PC-9 (cell line): ENCODE measurements around the gene MGRN1. TPM values are rescaled to one million over a fixed set of nuclear protein-coding genes. Genes with fewer than 3 reads are reported as not detected.

Experiments
- BruUV-seq: library from RNA; stranded (reverse); fragments of 400-500 nt; replicated peaks from 2 replicates; lab custom pipeline; 2021; lab: Mats Ljungman, UMichigan
- CTCF ChIA-PET: fragments of 300-600 bp; sonication (Branson Sonifier 250); formaldehyde crosslinking; loops from one replicate; lab custom pipeline; 2022; ENCODE audit warnings: antibody characterized with exemption; lab: Charles Lee
- POLR2A ChIA-PET: fragments of 300-600 bp; sonication (Branson Sonifier 250); formaldehyde crosslinking; loops from one replicate; lab custom pipeline; 2022; ENCODE audit warnings: antibody characterized with exemption; ENCODE audit not compliant: unreplicated experiment; lab: Charles Lee
- DNase-seq, 2 experiments: peaks; one replicate each; pipeline versions ENCODE4 v3.0.0 to v3.0.0-alpha.2; 2015 to 2022; ENCODE audit warnings: mixed read lengths in 1 of 2
- H2AFZ ChIP-seq: fragments of 200-600 bp; sonication (generic); 2 replicates; pipeline ENCODE4 v1.8.1; 2017; ENCODE audit warnings: antibody characterized with exemption
- H3F3A ChIP-seq: fragments of 200-600 bp; sonication (generic); 2 replicates; pipeline ENCODE4 v1.8.1; 2017; ENCODE audit warnings: antibody characterized with exemption, mild to moderate bottlenecking, low read depth; ENCODE audit not compliant: insufficient read depth
- H3K27ac ChIP-seq: fragments of 200-600 bp; sonication (generic); 2 replicates; pipeline ENCODE4 v1.6.1; 2016; ENCODE audit warnings: mixed run types
- H3K27me3 ChIP-seq: fragments of 200-600 bp; sonication (generic); 2 replicates; pipeline ENCODE4 v1.6.1; 2016; ENCODE audit warnings: low read depth, mixed run types; ENCODE audit not compliant: insufficient read depth
- H3K36me3 ChIP-seq: fragments of 200-600 bp; sonication (generic); 2 replicates; pipeline ENCODE4 v1.6.1; 2016; ENCODE audit warnings: low read depth, mixed run types
- H3K4me1 ChIP-seq: fragments of 200-600 bp; sonication (generic); replicated peaks from 2 replicates; pipeline ENCODE4 v1.6.1; 2016; ENCODE audit warnings: mixed run types; ENCODE audit not compliant: insufficient read depth
- H3K4me2 ChIP-seq: fragments of 200-600 bp; sonication (generic); 2 replicates; pipeline ENCODE4 v1.6.1; 2017; ENCODE audit warnings: mixed run types
- H3K4me3 ChIP-seq: fragments of 200-600 bp; sonication (generic); 2 replicates; pipeline ENCODE4 v1.6.1; 2016; ENCODE audit warnings: mixed run types
- H3K79me2 ChIP-seq: fragments of 200-600 bp; sonication (generic); 2 replicates; pipeline ENCODE4 v1.6.1; 2017; ENCODE audit warnings: low read depth, mixed run types
- H3K9me2 ChIP-seq: fragments of 200-600 bp; sonication (generic); 2 replicates; pipeline ENCODE4 v1.8.1; 2017; ENCODE audit warnings: mild to moderate bottlenecking; ENCODE audit not compliant: insufficient read depth
- H3K9me3 ChIP-seq: fragments of 200-600 bp; sonication (generic); 2 replicates; pipeline ENCODE4 v1.8.1; 2016; ENCODE audit warnings: low read depth; ENCODE audit not compliant: insufficient read depth
- H4K20me1 ChIP-seq: fragments of 200-600 bp; sonication (generic); 2 replicates; pipeline ENCODE4 v1.8.1; 2017; ENCODE audit not compliant: insufficient read depth
- EZH2 ChIP-seq: fragments of 200-600 bp; sonication (generic); IDR thresholded peaks from 2 replicates; pipeline ENCODE4 v1.8.0; 2017; ENCODE audit warnings: antibody characterized with exemption, low read depth
- intact Hi-C: fragments of 100-400 bp; cut with micrococcal nuclease; formaldehyde crosslinking; loops from one replicate; pipeline ENCODE4 v1.10.0; 2022; ENCODE audit not compliant: unreplicated experiment
- total RNA-seq: library from RNA; stranded (reverse); gene quantifications from 2 replicates; pipeline ENCODE4 v1.2.3, GENCODE V29; 2021
- TF ChIP-seq, protein P1 (sequence below): fragments of 200-600 bp; sonication (generic); conservative IDR thresholded peaks from 2 replicates; pipeline ENCODE4 v1.6.1; 2017; ENCODE audit warnings: mixed run types, antibody characterized with exemption, mild to moderate bottlenecking, moderate library complexity

Gene MGRN1
- total RNA-seq, 1 experiment from 2014 or later, result 70.4 TPM

GRCh38 chr16:4682616-4683254, 58.1 kb downstream of the MGRN1 start:
- H3K36me3 ChIP-seq, result no peaks in the 10 kb centered on the region; the same call in 1 of the 2 replicates
- no peak overlapping the region for H3K27ac ChIP-seq
- ChIA-PET CTCF (interaction anchor here (0.5 to 1.1 kb wide), 3 partner anchors 58 to 273 kb away, joined by 3 read pairs; partner anchors contain the start of gene MGRN1), POLR2A (interaction anchor here (0.7 kb wide), 1 partner anchor 183 kb away, joined by 4 read pairs; no protein-coding TSS in a partner anchor)
- BruUV-seq, result no TSS peak
- peaks cover 53% of the 10 kb centered on the region for H3F3A ChIP-seq
- no peak overlapping the region for H3K4me3 ChIP-seq
- TF ChIP-seq, protein P1, sequence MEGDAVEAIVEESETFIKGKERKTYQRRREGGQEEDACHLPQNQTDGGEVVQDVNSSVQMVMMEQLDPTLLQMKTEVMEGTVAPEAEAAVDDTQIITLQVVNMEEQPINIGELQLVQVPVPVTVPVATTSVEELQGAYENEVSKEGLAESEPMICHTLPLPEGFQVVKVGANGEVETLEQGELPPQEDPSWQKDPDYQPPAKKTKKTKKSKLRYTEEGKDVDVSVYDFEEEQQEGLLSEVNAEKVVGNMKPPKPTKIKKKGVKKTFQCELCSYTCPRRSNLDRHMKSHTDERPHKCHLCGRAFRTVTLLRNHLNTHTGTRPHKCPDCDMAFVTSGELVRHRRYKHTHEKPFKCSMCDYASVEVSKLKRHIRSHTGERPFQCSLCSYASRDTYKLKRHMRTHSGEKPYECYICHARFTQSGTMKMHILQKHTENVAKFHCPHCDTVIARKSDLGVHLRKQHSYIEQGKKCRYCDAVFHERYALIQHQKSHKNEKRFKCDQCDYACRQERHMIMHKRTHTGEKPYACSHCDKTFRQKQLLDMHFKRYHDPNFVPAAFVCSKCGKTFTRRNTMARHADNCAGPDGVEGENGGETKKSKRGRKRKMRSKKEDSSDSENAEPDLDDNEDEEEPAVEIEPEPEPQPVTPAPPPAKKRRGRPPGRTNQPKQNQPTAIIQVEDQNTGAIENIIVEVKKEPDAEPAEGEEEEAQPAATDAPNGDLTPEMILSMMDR, result peak; percentile 64
- no peak for TF ChIP-seq EZH2
- peak; percentile 57 to 71 for DNase-seq
- peak overlapping the region; percentile 8 for H3K4me2 ChIP-seq
- no peaks in the 10 kb centered on the region for H3K27me3 ChIP-seq
- H3K79me2 ChIP-seq, result no peaks in the 10 kb centered on the region
- no peaks in the 10 kb centered on the region for H3K9me3 ChIP-seq
- no peaks in the 10 kb centered on the region for H4K20me1 ChIP-seq
- H3K9me2 ChIP-seq, result no peaks in the 10 kb centered on the region
- H3K4me1 ChIP-seq, result peaks cover 65% of the 10 kb centered on the region
- intact Hi-C loops, result loop anchor here (10.0 kb wide), 1 partner anchor 412 kb away; the partner anchor contains the start of gene EEF2KMT
- no peak overlapping the region for H2AFZ ChIP-seq

DNA sequence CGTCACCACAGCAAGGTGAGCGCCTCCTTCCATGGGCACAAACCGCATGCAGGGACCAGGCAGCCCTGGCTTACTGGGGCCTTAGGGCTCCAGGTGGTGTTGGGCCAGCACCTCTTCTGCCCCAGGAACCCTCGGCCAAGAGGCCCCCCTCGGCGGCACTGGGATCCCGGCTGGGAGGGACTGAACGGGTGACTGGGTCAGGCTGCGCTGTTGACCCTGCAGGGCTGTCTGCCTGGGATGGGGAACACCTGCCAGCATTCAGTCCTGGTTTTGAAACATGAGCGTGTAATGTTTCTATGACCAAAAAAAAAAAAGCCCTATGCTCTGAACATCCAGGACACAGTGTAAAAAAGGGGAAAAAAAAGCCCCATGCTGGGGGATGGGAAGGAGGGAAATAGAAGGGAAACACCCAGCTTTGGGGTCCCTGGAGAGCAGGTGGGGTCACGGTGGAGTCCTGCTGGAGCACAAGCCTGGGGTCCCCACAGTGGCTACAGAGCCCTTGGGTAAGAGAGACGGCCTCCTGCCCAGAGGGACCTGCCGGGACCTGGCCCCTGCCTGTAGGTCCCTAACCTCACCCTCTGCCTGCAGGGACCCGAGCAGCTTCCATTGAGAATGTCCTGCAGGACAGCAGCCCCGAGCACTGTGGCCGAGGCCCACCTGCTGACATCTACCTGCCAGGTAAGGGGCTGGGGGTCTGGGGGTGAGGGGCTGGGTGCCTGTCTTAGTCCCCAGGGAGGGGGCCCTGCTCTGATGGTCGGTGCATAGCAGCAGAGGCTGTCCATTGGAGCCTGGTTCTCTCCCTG, 58.8 kb downstream of the MGRN1 start:
- H3K27ac ChIP-seq, result no peak overlapping the region
- peaks cover 47% of the 10 kb centered on the region for H3F3A ChIP-seq
- H4K20me1 ChIP-seq, result no peaks in the 10 kb centered on the region
- H3K4me1 ChIP-seq, result peaks cover 65% of the 10 kb centered on the region
- H2AFZ ChIP-seq, result no peak overlapping the region
- no peaks in the 10 kb centered on the region for H3K27me3 ChIP-seq
- H3K36me3 ChIP-seq, result no peaks in the 10 kb centered on the region; the same call in 1 of the 2 replicates
- TF ChIP-seq, protein P1, result no peak
- no peak for TF ChIP-seq EZH2
- DNase-seq, result no peak
- no TSS peak for BruUV-seq
- no peak overlapping the region for H3K4me3 ChIP-seq
- H3K9me2 ChIP-seq, result no peaks in the 10 kb centered on the region
- POLR2A ChIA-PET, result no interaction called here
- no peaks in the 10 kb centered on the region for H3K79me2 ChIP-seq
- no peaks in the 10 kb centered on the region for H3K9me3 ChIP-seq
- intact Hi-C loops, result loop anchor here (10.0 kb wide), 1 partner anchor 411 kb away; the partner anchor contains the start of gene EEF2KMT
- H3K4me2 ChIP-seq, result peak overlapping the region; percentile 8
- CTCF ChIA-PET, result interaction anchor here (0.5 to 1.1 kb wide), 4 partner anchors 59 to 272 kb away, joined by 3 read pairs; partner anchors contain the start of gene MGRN1

DNA sequence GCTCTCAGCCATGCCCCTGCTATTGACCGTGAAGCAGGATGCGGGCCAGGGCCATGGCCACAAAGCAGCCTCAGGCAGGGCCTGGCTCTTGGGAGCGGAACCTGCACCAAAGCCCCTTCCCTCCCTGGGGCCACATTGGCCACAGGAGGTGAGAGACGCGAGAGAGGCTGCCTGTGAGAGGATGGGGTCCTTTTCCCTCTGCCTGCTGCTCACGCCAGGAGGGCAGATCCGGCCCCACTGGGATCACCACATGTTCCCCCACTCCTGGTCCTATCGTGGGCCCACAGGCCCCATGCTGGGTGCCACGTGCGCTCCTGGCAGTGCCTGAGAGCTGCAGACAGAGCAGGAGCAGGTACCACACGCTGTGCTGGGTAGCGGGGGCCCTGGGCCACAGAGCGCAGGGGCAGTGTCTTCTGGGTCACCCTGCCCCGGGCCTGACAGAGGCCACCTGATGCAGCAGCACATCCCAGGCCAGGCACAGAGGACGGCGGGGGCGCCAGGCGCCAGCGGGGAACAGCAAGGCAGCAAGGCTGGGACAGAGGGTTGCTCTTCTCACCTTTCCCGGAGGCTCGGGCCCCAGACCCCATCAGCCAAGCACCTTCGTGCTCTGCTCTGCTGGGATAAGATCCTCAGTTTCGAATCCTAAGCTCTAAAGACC, 59.6 kb downstream of the MGRN1 start:
- H3K4me3 ChIP-seq, result no peak overlapping the region
- no peaks in the 10 kb centered on the region for H3K9me2 ChIP-seq
- peak overlapping the region; percentile 45 for H3K4me2 ChIP-seq
- H4K20me1 ChIP-seq, result no peaks in the 10 kb centered on the region
- no peaks in the 10 kb centered on the region for H3K27me3 ChIP-seq
- H3K79me2 ChIP-seq, result no peaks in the 10 kb centered on the region
- H3K4me1 ChIP-seq, result peaks cover 58% of the 10 kb centered on the region
- TF ChIP-seq, protein P1, result no peak
- no peak for TF ChIP-seq EZH2
- no TSS peak for BruUV-seq
- intact Hi-C loops, result loop anchor here (10.0 kb wide), 1 partner anchor 411 kb away; the partner anchor contains the start of gene EEF2KMT
- no peaks in the 10 kb centered on the region for H3K9me3 ChIP-seq
- ChIA-PET POLR2A (no interaction called here), CTCF (interaction anchor here (0.6 to 1.1 kb wide), 2 partner anchors 82 to 135 kb away, joined by 3 to 4 read pairs; no protein-coding TSS in a partner anchor)
- H3K27ac ChIP-seq, result peak overlapping the region; percentile 44
- no peak for DNase-seq
- no peaks in the 10 kb centered on the region; the same call in 1 of the 2 replicates for H3K36me3 ChIP-seq
- no peak overlapping the region for H2AFZ ChIP-seq
- peaks cover 40% of the 10 kb centered on the region for H3F3A ChIP-seq
